Mononuclear cell (primary cell): ENCODE results near the gene HOXA9. TPM values are rescaled to one million over a fixed set of nuclear protein-coding genes. Genes with fewer than 3 reads are reported as not detected.

Source experiments
- H3K27me3 ChIP-seq: 2 replicates; pipeline ENCODE4 v1.6.0; 2011; ENCODE audit warnings: low read length, control low read depth; ENCODE audit not compliant: insufficient read depth
- H3K4me1 ChIP-seq: 2 replicates; pipeline ENCODE4 v1.5.1; 2011; ENCODE audit warnings: mild to moderate bottlenecking, low read length, control low read depth; ENCODE audit not compliant: insufficient read depth
- H3K4me3 ChIP-seq: 2 replicates; pipeline ENCODE4 v1.5.1; 2011; ENCODE audit warnings: mild to moderate bottlenecking, low read length, moderate library complexity
- H3K9me3 ChIP-seq: 2 replicates; pipeline ENCODE4 v1.5.1; 2011; ENCODE audit warnings: low read depth, mild to moderate bottlenecking, control low read depth, low read length
- total RNA-seq: library from RNA; depleted of rRNA; stranded (reverse); fragments of >200 nt; gene quantifications from one replicate; pipeline ENCODE4 v1.2.3, GENCODE V29; 2012

The HOXA9 gene
- total RNA-seq, 1 donor, result 0.52 TPM

GRCh38 chr7:27160145-27160545, 5.2 kb downstream of the HOXA9 start:
- H3K4me3 ChIP-seq, result peak overlapping the region; percentile 47
- H3K9me3 ChIP-seq, result no peaks in the 10 kb centered on the region
- peaks cover 91% of the 10 kb centered on the region for H3K27me3 ChIP-seq
- peaks cover 61% of the 10 kb centered on the region for H3K4me1 ChIP-seq

GRCh38 chr7:27159266-27160144, 5.8 kb downstream of the HOXA9 start:
- H3K27me3 ChIP-seq, result peaks cover 91% of the 10 kb centered on the region
- H3K9me3 ChIP-seq, result no peaks in the 10 kb centered on the region
- peaks cover 61% of the 10 kb centered on the region for H3K4me1 ChIP-seq
- no peak overlapping the region for H3K4me3 ChIP-seq

GRCh38 chr7:27158436-27159265, 6.7 kb downstream of the HOXA9 start:
- no peaks in the 10 kb centered on the region for H3K9me3 ChIP-seq
- H3K4me3 ChIP-seq, result no peak overlapping the region
- H3K4me1 ChIP-seq, result peaks cover 53% of the 10 kb centered on the region
- H3K27me3 ChIP-seq, result peaks cover 91% of the 10 kb centered on the region

GRCh38 chr7:27157702-27158431, 7.5 kb downstream of the HOXA9 start:
- no peak overlapping the region for H3K4me3 ChIP-seq
- H3K9me3 ChIP-seq, result no peaks in the 10 kb centered on the region
- H3K4me1 ChIP-seq, result peaks cover 49% of the 10 kb centered on the region
- peaks cover 91% of the 10 kb centered on the region for H3K27me3 ChIP-seq

- H3K4me1 ChIP-seq, result peaks cover 56% of the 10 kb centered on the region
Measured at GRCh38 chr7:27156916-27157701, 8.2 kb downstream of the HOXA9 start.

GRCh38 chr7:27156508-27156898, 8.8 kb downstream of the HOXA9 start, which contains the start of gene HOXA7:
Gene HOXA7, minus strand, starts transcription at chr7:27156675. Its CDS starts 130 bp downstream, at chr7:27156545.
- peaks cover 92% of the 10 kb centered on the region for H3K27me3 ChIP-seq
- H3K4me3 ChIP-seq, result no peak within 1 kb of the TSS
- no peaks in the 10 kb centered on the region for H3K9me3 ChIP-seq
- H3K4me1 ChIP-seq, result peaks cover 57% of the 10 kb centered on the region

More at GRCh38 chr7:27156916-27157701, 8.2 kb downstream of the HOXA9 start:
- Histone ChIP-seq H3K4me3 (no peak overlapping the region), H3K27me3 (peaks cover 91% of the 10 kb centered on the region), H3K9me3 (no peaks in the 10 kb centered on the region)

- Histone ChIP-seq H3K27me3 (peaks cover 97% of the 10 kb centered on the region), H3K9me3 (no peaks in the 10 kb centered on the region), H3K4me3 (no peak overlapping the region), H3K4me1 (peaks cover 59% of the 10 kb centered on the region)
Measured at GRCh38 chr7:27155816-27156507, 9.4 kb downstream of the HOXA9 start.

- Histone ChIP-seq H3K27me3 (peaks cover 98% of the 10 kb centered on the region), H3K9me3 (no peaks in the 10 kb centered on the region), H3K4me3 (no peak overlapping the region), H3K4me1 (peaks cover 59% of the 10 kb centered on the region)
Measured at GRCh38 chr7:27154901-27155815, 10.2 kb downstream of the HOXA9 start.

GRCh38 chr7:27154369-27154768, 11.0 kb downstream of the HOXA9 start:
- H3K27me3 ChIP-seq, result peaks cover 98% of the 10 kb centered on the region
- H3K4me3 ChIP-seq, result no peak overlapping the region
- H3K4me1 ChIP-seq, result peaks cover 56% of the 10 kb centered on the region
- no peaks in the 10 kb centered on the region for H3K9me3 ChIP-seq

GRCh38 chr7:27153526-27153925, 11.8 kb downstream of the HOXA9 start:
- Histone ChIP-seq H3K4me1 (peaks cover 54% of the 10 kb centered on the region), H3K4me3 (no peak overlapping the region), H3K27me3 (peaks cover 98% of the 10 kb centered on the region), H3K9me3 (no peaks in the 10 kb centered on the region)

GRCh38 chr7:27152816-27153442, 12.4 kb downstream of the HOXA9 start:
- H3K27me3 ChIP-seq, result peaks cover 98% of the 10 kb centered on the region
- H3K4me1 ChIP-seq, result peaks cover 58% of the 10 kb centered on the region
- no peak overlapping the region for H3K4me3 ChIP-seq
- H3K9me3 ChIP-seq, result no peaks in the 10 kb centered on the region

GRCh38 chr7:27151931-27152815, 13.2 kb downstream of the HOXA9 start, which contains the start of gene HOXA3:
Gene HOXA3, minus strand, starts transcription at chr7:27152583. Its CDS starts 41,943 bp downstream, at chr7:27110640.
- no peaks in the 10 kb centered on the region for H3K9me3 ChIP-seq

More at GRCh38 chr7:27151931-27152815, 13.2 kb downstream of the HOXA9 start, which contains the start of gene HOXA3:
- H3K27me3 ChIP-seq, result peaks cover 97% of the 10 kb centered on the region
- H3K4me1 ChIP-seq, result peaks cover 65% of the 10 kb centered on the region
- no peak within 1 kb of the TSS for H3K4me3 ChIP-seq
